Measurements from ENCODE around the gene TTC23L. TPM values are rescaled to one million over a fixed set of nuclear protein-coding genes. Genes with fewer than 3 reads are reported as not detected.

Gene TTC23L
- total RNA-seq, 4 donors from 2014 or later = 0.13 to 0.73 TPM; not detected in 2

DNA sequence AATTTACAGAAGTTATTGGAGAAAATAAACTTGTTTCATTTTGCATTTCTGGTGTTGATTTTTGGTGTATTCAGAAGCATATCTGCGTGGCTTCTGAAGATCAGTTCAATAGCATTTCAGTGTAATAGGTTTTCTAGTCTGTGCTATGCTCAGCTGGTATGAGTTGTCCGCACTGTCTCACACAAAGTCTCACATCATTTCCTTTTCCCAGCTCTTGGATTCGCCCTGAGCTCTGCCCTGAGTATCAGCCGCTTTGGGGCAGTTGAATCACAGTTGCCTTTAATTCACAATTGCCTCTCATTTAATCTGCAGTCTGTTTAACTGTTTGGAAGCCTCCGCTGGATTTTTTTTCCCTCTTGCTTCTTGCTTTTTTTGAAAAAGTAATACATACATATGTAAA is 6.4 kb upstream of the TTC23L start:
- 81 to 90% methylated on average over 4 to 5 of the region's 5 CpGs for WGBS, 2 donors (ENCODE audit: low coverage in 1 of 2)
- Histone ChIP-seq H3K27me3 (no peaks in the 10 kb centered on the region), H3K4me1 (no peaks in the 10 kb centered on the region), H3K36me3 (peaks cover 0 to 49% of the 10 kb centered on the region in 2 donors), H3K4me3 (no peak overlapping the region), H3K27ac (no peak overlapping the region), H3K9me3 (no peaks in the 10 kb centered on the region)
- ATAC-seq = no peak
- TF ChIP-seq EP300 (IDR thresholded peaks at IDR 0.05) = no peak
- TF ChIP-seq, protein P1, sequence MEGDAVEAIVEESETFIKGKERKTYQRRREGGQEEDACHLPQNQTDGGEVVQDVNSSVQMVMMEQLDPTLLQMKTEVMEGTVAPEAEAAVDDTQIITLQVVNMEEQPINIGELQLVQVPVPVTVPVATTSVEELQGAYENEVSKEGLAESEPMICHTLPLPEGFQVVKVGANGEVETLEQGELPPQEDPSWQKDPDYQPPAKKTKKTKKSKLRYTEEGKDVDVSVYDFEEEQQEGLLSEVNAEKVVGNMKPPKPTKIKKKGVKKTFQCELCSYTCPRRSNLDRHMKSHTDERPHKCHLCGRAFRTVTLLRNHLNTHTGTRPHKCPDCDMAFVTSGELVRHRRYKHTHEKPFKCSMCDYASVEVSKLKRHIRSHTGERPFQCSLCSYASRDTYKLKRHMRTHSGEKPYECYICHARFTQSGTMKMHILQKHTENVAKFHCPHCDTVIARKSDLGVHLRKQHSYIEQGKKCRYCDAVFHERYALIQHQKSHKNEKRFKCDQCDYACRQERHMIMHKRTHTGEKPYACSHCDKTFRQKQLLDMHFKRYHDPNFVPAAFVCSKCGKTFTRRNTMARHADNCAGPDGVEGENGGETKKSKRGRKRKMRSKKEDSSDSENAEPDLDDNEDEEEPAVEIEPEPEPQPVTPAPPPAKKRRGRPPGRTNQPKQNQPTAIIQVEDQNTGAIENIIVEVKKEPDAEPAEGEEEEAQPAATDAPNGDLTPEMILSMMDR (IDR thresholded peaks at IDR 0.05) = no peak

DNA sequence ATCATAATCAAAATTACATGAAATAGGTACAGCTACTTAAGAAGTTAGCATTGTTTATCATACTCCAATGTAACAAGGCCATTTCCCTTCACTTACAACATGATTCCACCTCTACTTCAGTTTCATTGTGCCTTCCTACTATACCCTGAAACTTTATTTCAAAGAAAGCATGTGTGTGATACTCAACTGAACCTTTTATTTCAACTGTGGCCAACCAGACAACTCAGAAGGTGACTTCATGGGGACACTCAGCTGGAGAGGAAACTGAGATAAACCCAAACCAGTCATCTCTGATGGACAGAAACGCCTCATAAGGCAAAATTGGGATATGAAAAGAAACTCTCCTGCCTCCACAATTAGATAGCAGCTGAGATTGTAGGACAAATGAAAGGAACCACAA is 5.9 kb upstream of the TTC23L start:
- H3K9me3 ChIP-seq = no peaks in the 10 kb centered on the region
- no peaks in the 10 kb centered on the region for H3K4me1 ChIP-seq
- no peaks in the 10 kb centered on the region for H3K27me3 ChIP-seq
- no peak overlapping the region for H3K27ac ChIP-seq
- TF ChIP-seq POLR2A (IDR thresholded peaks at IDR 0.05) (no peak), POLR2AphosphoS5 (IDR thresholded peaks at IDR 0.05) (no peak), EP300 (IDR thresholded peaks at IDR 0.05) (no peak)
- TF ChIP-seq, protein P1 (IDR thresholded peaks at IDR 0.05) = no peak
- H3K4me3 ChIP-seq = no peak overlapping the region
- 71 to 88% methylated on average over 1 of the region's 1 CpG for WGBS, 2 donors (ENCODE audit: low coverage in 1 of 2)
- ATAC-seq = no peak
- peaks cover 0 to 44% of the 10 kb centered on the region in 2 donors for H3K36me3 ChIP-seq

DNA sequence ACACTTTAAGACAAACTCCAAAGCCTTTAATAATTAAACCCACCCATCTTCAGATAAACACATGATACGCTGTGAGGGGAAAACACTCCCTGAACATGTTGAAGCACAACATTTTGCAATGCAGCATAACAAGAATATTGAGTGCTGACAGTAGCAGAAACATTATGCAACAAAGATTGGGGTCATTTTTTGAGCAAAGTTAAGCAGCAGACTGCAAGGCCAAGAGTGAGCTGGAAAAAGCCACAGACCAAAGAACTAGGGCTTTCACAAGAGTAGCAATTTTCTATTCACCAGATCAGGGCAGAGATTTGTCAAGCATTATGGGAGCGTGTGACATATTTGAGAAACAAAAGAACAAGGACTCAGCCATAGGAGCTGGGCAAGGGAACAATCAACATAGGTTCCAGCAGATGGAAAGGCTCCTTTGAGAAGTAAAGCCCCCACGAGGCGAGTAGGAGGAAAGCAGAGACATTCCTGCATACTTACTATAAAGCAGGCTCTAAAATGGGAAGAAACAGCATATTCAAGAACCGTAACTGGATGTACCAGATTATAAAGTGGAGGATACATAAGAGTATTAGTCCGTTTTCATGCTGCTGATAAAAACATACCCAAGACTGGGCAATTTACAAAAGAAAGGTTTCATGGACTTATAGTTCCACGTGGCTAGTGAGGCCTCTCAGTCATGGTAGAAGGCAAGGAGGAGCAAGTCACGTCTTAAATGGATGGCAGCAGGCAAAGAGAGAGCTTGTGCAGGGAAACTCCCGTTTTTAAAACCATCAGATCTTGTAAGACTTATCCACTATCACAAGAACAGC is 4.8 kb upstream of the TTC23L start:
- peaks cover 0 to 39% of the 10 kb centered on the region in 2 donors for H3K36me3 ChIP-seq
- 69 to 70% methylated on average over 6 to 9 of the region's 9 CpGs for WGBS, 2 donors (ENCODE audit: low coverage in 1 of 2)
- no peaks in the 10 kb centered on the region for H3K27me3 ChIP-seq
- TF ChIP-seq EP300 (IDR thresholded peaks at IDR 0.05) (no peak), POLR2A (IDR thresholded peaks at IDR 0.05) (no peak), POLR2AphosphoS5 (IDR thresholded peaks at IDR 0.05) (no peak)
- TF ChIP-seq, protein P1 (IDR thresholded peaks at IDR 0.05) = no peak
- no peak overlapping the region for H3K4me3 ChIP-seq
- H3K27ac ChIP-seq = peak overlapping the region in 1 of 4 donors; percentile 26
- H3K4me1 ChIP-seq = no peaks in the 10 kb centered on the region
- ATAC-seq = peak; percentile 58
- H3K9me3 ChIP-seq = no peaks in the 10 kb centered on the region

DNA sequence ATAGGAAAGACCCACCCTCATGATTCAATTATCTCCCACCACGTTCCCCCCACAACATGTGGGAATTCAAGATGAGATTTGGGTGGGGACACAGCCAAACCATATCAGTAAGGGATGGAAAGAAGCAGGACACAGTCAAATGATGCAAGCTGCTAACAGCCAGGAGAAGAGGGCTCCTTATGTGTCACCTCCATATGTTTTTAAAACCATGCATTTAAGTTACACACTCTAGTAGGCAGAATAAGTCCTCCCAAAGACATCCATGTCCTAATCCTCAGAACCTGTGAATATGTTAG is 4.2 kb upstream of the TTC23L start:
- 58% methylated on average over 1 of the region's 1 CpG; no CpG with 5 or more reads in 1 of the 2 donors for WGBS, 2 donors (ENCODE audit: low coverage in 1 of 2)
- no peak overlapping the region for H3K4me3 ChIP-seq
- no peaks in the 10 kb centered on the region for H3K27me3 ChIP-seq
- ATAC-seq = no peak
- peaks cover 0 to 35% of the 10 kb centered on the region in 2 donors for H3K36me3 ChIP-seq
- no peaks in the 10 kb centered on the region for H3K9me3 ChIP-seq
- TF ChIP-seq, protein P1 (IDR thresholded peaks at IDR 0.05) = no peak
- TF ChIP-seq EP300 (IDR thresholded peaks at IDR 0.05) = no peak
- TF ChIP-seq POLR2AphosphoS5 (IDR thresholded peaks at IDR 0.05) = no peak
- no peak for TF ChIP-seq POLR2A (IDR thresholded peaks at IDR 0.05)
- H3K27ac ChIP-seq = no peak overlapping the region
- peaks cover 0 to 5% (median 0%) of the 10 kb centered on the region in 3 donors for H3K4me1 ChIP-seq

DNA sequence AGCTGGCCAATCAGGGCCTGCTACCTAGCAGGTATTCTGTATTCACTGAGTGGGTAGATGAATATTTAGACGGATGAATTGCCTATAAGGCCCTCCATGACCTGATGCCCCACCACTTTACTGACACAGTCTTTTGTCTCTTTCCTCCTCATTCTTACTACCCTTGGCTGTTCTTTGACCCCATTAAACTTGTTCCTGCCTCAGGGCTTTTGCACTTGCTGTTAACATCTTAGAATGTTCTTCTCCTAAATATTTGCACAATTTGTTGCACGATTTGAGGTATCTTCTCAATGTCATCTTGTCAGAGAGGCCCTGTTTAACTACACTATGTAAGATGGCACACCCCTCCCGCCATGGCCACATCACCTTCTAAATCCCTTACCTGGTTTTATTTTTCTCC is 3.3 kb upstream of the TTC23L start:
- H3K9me3 ChIP-seq = no peaks in the 10 kb centered on the region
- H3K27me3 ChIP-seq = no peaks in the 10 kb centered on the region
- no peak overlapping the region for H3K4me3 ChIP-seq
- TF ChIP-seq POLR2A (IDR thresholded peaks at IDR 0.05) (no peak), POLR2AphosphoS5 (IDR thresholded peaks at IDR 0.05) (no peak), EP300 (IDR thresholded peaks at IDR 0.05) (no peak)
- TF ChIP-seq, protein P1 (IDR thresholded peaks at IDR 0.05) = no peak
- peaks cover 0 to 7% (median 0%) of the 10 kb centered on the region in 3 donors for H3K4me1 ChIP-seq
- H3K27ac ChIP-seq = no peak overlapping the region
- 69 to 93% methylated on average over 3 of the region's 3 CpGs for WGBS, 2 donors (ENCODE audit: low coverage in 1 of 2)
- no peak for ATAC-seq
- peaks cover 0 to 25% of the 10 kb centered on the region in 2 donors for H3K36me3 ChIP-seq

Measured in gastroesophageal sphincter (tissue), 4 donors.